H1 (cell line): Measurements from ENCODE around the gene RASGRF1.

Source experiments
- BRCA1 ChIP-seq: IDR thresholded peaks from 2 replicates; pipeline ENCODE4 v1.6.1; 2012; ENCODE audit warnings: low read depth, low read length, improper control_type of control experiment
- CHD1 ChIP-seq: IDR thresholded peaks from 2 replicates; pipeline ENCODE4 v1.6.1; 2012; ENCODE audit warnings: low read depth, low read length, improper control_type of control experiment
- EZH2 ChIP-seq: fragments of 200-600 bp; sonication (generic); IDR thresholded peaks from 2 replicates; pipeline ENCODE4 v1.7.1; 2012; ENCODE audit warnings: low read depth, mild to moderate bottlenecking, moderate library complexity, low read length, inconsistent platforms; ENCODE audit not compliant: severe bottlenecking
- POLR2A ChIP-seq, 2 experiments: IDR thresholded peaks; 1 replicate in 1 of 2; 2 replicates in 1 of 2; pipeline ENCODE4 v1.6.1; 2011; ENCODE audit warnings: low read depth in 2 of 2, low read length in 2 of 2, mild to moderate bottlenecking in 2 of 2; ENCODE audit errors: control extremely low read depth in 1 of 2
- POLR2AphosphoS5 ChIP-seq: IDR thresholded peaks from 2 replicates; pipeline ENCODE4 v1.6.1; 2011; ENCODE audit warnings: low read depth, low read length
- RAD21 ChIP-seq, 2 experiments: IDR thresholded peaks in 1 of 2; conservative IDR thresholded peaks in 1 of 2; 2 replicates each; pipeline ENCODE4 v1.6.1; 2011; ENCODE audit warnings: low read depth in 2 of 2, low read length in 2 of 2, improper control_type of control experiment in 1 of 2, inconsistent platforms in 1 of 2, mild to moderate bottlenecking in 1 of 2, moderate library complexity in 1 of 2
- SP1 ChIP-seq: IDR thresholded peaks from 2 replicates; pipeline ENCODE4 v1.6.1; 2011; ENCODE audit warnings: low read depth, low read length
- TAF1 ChIP-seq: IDR thresholded peaks from 2 replicates; pipeline ENCODE4 v1.6.1; 2011; ENCODE audit warnings: mild to moderate bottlenecking, low read depth, low read length
- TCF12 ChIP-seq: IDR thresholded peaks from 2 replicates; pipeline ENCODE4 v1.6.1; 2011; ENCODE audit warnings: low read depth, mild to moderate bottlenecking, low read length
- ZNF274 ChIP-seq: IDR thresholded peaks from 2 replicates; pipeline ENCODE4 v1.7.0; 2012; ENCODE audit warnings: low read length, borderline replicate concordance; ENCODE audit errors: extremely low read depth
- TF ChIP-seq, protein P1 (sequence below), 3 experiments: IDR thresholded peaks; 1 replicate in 2 of 3; 2 replicates in 1 of 3; pipeline versions ENCODE4 v1.5.1 to v1.6.1; 2011; ENCODE audit warnings: low read length in 3 of 3, mild to moderate bottlenecking in 3 of 3, inconsistent platforms in 2 of 3, low read depth in 1 of 3, moderate library complexity in 1 of 3; ENCODE audit not compliant: insufficient read depth in 1 of 3; ENCODE audit errors: control extremely low read depth in 1 of 3

DNA sequence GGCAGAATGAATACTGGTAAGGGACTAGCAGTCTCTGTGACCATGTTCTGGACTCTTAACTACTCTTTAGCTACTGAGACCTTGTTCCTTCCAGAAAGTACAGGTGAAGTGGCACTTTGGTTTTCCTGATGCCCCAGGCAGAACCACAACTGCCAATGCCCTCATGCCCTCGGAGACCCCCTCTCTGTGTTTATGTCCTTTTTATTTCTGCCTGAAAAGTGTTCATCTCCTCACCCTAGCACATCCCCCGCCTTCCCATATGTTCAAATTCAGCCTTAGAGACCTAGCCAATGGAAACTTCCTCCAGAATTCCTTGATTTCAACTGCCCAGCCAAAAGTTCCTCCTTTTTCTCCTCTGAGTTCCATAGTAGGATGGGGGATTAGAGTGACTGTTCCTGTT is 23.3 kb upstream of the RASGRF1 start:
- TF ChIP-seq, protein P1, sequence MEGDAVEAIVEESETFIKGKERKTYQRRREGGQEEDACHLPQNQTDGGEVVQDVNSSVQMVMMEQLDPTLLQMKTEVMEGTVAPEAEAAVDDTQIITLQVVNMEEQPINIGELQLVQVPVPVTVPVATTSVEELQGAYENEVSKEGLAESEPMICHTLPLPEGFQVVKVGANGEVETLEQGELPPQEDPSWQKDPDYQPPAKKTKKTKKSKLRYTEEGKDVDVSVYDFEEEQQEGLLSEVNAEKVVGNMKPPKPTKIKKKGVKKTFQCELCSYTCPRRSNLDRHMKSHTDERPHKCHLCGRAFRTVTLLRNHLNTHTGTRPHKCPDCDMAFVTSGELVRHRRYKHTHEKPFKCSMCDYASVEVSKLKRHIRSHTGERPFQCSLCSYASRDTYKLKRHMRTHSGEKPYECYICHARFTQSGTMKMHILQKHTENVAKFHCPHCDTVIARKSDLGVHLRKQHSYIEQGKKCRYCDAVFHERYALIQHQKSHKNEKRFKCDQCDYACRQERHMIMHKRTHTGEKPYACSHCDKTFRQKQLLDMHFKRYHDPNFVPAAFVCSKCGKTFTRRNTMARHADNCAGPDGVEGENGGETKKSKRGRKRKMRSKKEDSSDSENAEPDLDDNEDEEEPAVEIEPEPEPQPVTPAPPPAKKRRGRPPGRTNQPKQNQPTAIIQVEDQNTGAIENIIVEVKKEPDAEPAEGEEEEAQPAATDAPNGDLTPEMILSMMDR (IDR thresholded peaks at IDR 0.05; ENCODE audit: control extremely low read depth in 1 of 3, insufficient read depth in 1 of 3, low read depth in 1 of 3, low read length in 3 of 3) = no peak
- no peak for TF ChIP-seq POLR2AphosphoS5
- TF ChIP-seq TAF1 = no peak
- no peak for TF ChIP-seq CHD1
- no peak for TF ChIP-seq ZNF274
- TF ChIP-seq BRCA1 = no peak
- TF ChIP-seq SP1 = no peak
- TF ChIP-seq RAD21 (IDR thresholded peaks at IDR 0.05 in 1 of 2, conservative IDR thresholded peaks at IDR 0.05 in 1 of 2; ENCODE audit: low read depth in 2 of 2, low read length in 2 of 2) = no peak
- no peak for TF ChIP-seq TCF12
- no peak for TF ChIP-seq EZH2
- no peak for TF ChIP-seq POLR2A (IDR thresholded peaks at IDR 0.05; ENCODE audit: control extremely low read depth in 1 of 2, low read depth in 2 of 2, low read length in 2 of 2)
